GM12878 (cell line): ENCODE results near the gene RAB28.

Source experiments
- ATF2 ChIP-seq: IDR thresholded peaks from 2 replicates; pipeline ENCODE4 v1.6.1; 2012; ENCODE audit warnings: low read length, inconsistent platforms
- EGR1 ChIP-seq, 2 experiments: IDR thresholded peaks; 1 replicate in 1 of 2; 2 replicates in 1 of 2; pipeline ENCODE4 v1.6.1; 2011 to 2012; ENCODE audit warnings: low read depth in 2 of 2, low read length in 2 of 2, borderline replicate concordance in 1 of 2, mild to moderate bottlenecking in 1 of 2, moderate library complexity in 1 of 2
- TF ChIP-seq, protein P1 (sequence below), 3 experiments: IDR thresholded peaks in 2 of 3; conservative IDR thresholded peaks in 1 of 3; 2 replicates each; pipeline ENCODE4 v1.5.1; 2011; ENCODE audit warnings: low read depth in 3 of 3, low read length in 3 of 3, mild to moderate bottlenecking in 3 of 3, control low read depth in 2 of 3, moderate library complexity in 2 of 3, inconsistent platforms in 1 of 3, mixed read lengths in 1 of 3; ENCODE audit not compliant: control insufficient read depth in 2 of 3, insufficient read depth in 1 of 3; ENCODE audit errors: extremely low read depth in 1 of 3
- TF ChIP-seq, protein P2 (sequence below): IDR thresholded peaks from 2 replicates; pipeline ENCODE4 v1.6.1; 2012; ENCODE audit warnings: low read depth, low read length, improper control_type of control experiment

DNA sequence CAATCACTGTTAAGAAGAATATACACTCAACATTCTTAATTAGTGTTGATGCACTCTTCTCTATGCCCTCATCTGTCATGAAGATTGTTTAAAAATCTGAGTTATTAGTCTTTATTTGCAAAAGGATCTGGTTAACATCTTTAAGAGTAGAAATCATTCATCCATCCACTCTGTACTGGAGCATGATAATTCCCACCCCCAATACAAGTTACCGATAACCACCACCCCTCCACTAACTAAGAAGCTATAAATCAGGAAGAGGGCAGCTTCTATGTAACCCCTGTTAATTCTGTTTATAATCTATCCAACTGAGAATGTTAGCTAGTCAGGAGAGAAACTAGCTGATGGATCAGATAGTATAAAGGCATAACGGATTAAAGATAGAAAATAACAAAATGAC, 34.5 kb downstream of the RAB28 start:
- TF ChIP-seq EGR1 (IDR thresholded peaks at IDR 0.05; ENCODE audit: borderline replicate concordance in 1 of 2, low read depth in 2 of 2, low read length in 2 of 2) (no peak), ATF2 (no peak)
- TF ChIP-seq, protein P1, sequence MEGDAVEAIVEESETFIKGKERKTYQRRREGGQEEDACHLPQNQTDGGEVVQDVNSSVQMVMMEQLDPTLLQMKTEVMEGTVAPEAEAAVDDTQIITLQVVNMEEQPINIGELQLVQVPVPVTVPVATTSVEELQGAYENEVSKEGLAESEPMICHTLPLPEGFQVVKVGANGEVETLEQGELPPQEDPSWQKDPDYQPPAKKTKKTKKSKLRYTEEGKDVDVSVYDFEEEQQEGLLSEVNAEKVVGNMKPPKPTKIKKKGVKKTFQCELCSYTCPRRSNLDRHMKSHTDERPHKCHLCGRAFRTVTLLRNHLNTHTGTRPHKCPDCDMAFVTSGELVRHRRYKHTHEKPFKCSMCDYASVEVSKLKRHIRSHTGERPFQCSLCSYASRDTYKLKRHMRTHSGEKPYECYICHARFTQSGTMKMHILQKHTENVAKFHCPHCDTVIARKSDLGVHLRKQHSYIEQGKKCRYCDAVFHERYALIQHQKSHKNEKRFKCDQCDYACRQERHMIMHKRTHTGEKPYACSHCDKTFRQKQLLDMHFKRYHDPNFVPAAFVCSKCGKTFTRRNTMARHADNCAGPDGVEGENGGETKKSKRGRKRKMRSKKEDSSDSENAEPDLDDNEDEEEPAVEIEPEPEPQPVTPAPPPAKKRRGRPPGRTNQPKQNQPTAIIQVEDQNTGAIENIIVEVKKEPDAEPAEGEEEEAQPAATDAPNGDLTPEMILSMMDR (IDR thresholded peaks at IDR 0.05 in 2 of 3, conservative IDR thresholded peaks at IDR 0.05 in 1 of 3; ENCODE audit: control insufficient read depth in 2 of 3, extremely low read depth in 1 of 3, insufficient read depth in 1 of 3, low read depth in 3 of 3, low read length in 3 of 3) = no peak
- TF ChIP-seq, protein P2, sequence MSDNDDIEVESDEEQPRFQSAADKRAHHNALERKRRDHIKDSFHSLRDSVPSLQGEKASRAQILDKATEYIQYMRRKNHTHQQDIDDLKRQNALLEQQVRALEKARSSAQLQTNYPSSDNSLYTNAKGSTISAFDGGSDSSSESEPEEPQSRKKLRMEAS = no peak
